ENCODE measurements around the gene COPS8. TPM values are rescaled to one million over a fixed set of nuclear protein-coding genes. Genes with fewer than 3 reads are reported as not detected.

Gene COPS8
- polyA plus RNA-seq, 4 donors, result 80.5 to 112 (median 95.9) TPM

DNA sequence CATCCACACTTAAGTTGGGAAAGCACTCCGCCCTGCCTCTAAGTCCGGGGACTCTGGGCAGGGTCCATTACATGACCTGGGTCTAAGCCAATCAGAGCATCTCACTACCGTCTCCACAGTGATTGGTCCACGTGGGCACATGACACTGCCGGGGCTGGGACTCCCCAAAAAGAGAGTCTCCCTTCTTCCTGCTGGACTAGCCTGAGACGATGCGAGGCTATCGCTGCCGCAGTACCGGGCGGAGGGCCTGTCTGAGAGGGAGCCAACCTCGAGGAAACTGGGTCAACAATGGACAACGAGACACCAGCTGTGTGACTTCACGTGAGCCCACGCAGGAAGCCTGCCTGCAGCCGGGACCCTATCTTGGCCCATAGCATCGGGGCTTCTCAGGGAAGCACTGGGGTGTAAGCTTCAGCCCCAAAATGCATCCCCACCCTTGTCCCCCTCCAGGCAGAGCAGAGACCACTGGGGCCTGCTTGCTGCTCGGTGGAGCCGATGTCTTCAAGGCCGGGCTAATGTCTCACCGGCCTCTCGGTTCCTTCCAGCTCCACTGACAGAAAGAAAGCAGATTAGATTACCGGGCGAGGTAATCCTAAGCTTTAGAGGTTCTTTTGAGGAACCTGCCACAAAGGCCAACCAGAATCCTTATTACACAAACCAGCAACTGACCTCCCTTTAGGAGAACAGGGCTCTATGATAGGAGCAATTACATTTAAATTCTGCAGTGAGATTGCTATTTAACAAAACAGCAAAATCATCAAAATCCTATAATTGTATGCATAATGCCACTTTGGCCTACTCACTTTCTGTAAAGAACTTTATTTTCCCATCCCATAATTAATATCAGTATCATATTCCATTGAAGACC is 21.3 kb upstream of the COPS8 start:
- DNase-seq (ENCODE audit: low read depth in 4 of 4, low spot score in 3 of 4), result no peak

DNA sequence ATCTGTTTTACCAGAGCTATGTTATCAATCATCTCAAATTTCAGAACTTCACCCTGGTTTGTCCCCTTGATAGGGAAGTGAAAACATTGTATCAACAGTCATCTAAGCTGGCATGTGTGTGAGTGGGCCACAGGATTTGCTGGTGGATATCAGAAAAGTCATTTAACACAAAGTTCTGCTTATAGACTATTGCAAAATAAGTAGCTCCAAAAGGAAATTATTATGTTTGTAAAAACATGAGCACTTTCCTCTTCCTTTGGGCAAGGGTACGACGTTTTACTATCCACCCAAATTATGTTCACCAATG is 20.7 kb upstream of the COPS8 start:
- DNase-seq (ENCODE audit: low read depth in 4 of 4, low spot score in 3 of 4), result no peak

DNA sequence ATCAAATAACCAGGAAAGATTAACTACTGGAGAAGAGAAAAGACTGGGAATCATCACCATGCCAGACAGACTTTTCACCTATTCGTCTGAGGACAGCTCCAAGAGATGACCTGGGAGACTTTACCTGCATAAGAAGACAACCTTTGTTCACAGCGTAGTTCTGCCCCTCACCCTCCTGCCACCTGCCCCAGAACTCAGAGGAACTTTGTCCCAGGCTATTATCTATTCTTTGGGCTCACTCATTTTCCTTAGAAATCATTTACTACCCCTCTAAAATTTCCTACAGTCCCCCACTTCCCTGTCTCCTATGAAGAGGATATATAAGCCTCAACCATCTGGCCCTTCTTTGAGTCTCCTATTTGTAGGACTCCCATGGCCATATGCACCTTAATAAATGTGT is 19.3 kb upstream of the COPS8 start:
- no peak for DNase-seq (ENCODE audit: low read depth in 4 of 4, low spot score in 3 of 4)

DNA sequence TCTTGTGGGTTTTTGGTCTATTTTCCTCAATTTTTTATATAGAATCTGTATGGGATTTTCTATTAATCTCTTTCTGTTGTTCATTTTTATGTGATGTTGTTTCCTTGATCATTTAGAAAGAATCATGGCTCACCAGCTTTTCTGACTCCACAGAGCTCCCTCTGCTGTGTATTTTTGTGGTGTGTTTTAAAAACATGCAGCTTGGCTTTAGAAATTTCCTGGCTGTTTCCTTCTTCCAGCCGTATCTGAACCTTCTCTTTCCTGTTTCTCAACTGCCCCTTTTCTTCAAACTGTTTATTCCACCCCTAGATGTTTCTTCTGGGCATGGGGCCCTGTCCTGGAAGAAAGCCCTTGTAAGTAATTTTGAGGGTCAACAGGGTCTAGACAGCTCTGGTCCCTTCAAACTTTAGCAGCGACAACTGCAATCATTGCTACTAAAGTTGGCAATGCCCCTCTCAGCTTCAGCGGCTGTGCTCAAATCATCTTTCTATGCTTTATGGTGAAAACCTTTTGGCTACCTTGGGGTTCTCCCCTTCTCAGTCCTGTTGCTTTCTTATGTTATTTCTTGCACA is 17.6 kb upstream of the COPS8 start:
- no peak for DNase-seq (ENCODE audit: low read depth in 4 of 4, low spot score in 3 of 4)

DNA sequence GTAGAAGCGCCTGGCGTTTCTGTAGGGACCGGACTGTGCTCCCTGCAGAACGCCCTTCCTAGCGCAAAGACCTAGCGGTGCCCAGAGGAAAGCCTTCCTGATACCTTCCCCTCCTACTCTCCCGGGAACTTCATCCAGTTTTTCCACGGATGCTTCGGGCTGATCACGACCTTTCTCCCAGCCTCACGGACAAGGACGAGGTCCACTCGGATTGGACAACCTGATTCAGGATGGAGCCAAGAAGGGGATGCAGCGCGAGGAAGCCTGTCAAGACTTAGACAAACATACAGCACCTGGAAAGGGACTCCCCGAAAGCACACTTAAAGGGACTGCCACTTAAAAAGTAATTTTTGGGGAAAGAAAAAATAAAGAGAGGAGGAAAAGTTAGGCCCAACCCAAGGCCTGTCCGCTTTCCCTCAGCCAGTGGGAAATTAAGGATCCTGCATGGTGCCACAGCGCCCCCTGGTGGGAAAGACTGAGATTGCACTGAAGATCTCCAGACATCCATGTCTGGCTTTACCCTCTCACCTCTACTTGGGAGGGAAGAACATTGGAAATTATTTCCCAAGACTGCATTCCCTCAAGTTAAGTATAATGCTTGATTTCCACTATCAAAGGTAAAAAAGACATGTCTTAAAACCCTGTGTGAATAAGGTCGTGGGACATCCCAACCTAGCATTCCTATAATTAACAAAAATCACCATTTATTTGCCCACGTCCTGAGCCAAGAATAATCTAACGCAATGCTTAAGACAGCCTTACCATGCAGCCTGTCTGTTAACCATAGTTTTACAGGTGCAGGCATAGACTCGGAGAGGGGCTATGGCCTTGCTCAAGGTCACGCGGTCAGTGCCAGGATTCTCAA is 13.4 kb upstream of the COPS8 start:
- DNase-seq (ENCODE audit: low read depth in 4 of 4, low spot score in 3 of 4), result peak in 1 of 4 donors; percentile 44

DNA sequence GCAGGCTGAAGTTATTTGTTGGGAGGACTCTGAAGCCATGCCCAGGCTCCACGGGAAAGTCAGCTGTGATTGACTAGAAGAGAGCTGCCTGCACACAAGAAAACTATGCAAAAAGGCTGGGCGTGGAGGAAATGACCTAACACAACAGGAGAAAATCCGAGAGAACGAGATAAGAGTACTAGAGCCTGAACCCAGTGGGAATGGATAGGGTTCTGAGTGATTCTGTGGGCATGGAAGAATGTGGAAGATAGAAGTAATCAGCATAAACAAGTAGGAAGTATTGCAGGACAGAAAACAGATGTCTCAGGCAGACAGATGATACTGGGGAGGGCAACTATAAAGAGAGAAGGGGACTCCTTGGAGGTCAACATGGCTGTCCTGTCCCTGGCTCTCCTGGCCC is 12.1 kb upstream of the COPS8 start:
- no peak for DNase-seq (ENCODE audit: low read depth in 4 of 4, low spot score in 3 of 4)

DNA sequence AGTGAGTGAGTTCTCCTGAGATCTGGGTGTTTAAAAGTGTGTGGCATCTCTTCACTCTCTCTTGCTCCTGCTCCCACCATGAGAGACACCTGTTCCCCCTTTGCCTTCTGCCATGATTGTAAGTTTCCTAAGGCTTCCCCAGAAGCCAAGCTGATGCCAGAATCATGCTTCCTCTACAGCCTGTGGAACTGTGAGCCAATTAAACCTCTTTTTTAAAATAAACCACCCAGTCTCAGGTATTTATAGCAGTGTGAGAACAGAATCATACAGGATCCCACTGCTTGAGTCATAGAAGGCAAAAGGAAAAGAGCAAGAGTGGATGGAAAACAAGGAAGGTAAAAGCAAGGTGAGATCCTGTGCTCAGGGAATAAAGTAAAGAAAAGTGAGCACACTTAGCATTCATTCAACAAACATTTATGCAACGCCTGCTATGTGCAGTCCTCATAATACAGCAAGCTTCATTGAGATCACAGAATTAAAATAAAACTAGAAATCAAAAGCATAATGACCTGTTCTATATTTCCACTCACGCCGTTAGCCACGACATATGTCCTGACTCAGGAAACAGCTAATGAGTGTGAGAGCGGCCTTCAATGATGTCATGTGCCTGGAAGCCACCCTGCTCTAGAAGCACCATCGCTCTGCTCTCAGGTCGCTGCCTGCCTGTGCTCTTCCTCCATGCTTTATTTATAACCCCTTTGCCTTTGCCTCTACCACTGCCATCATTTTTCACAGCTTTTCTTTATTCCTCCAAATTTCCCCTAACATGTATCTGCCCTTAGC is 11.3 kb upstream of the COPS8 start:
- DNase-seq (ENCODE audit: low read depth in 4 of 4, low spot score in 3 of 4), result no peak

DNA sequence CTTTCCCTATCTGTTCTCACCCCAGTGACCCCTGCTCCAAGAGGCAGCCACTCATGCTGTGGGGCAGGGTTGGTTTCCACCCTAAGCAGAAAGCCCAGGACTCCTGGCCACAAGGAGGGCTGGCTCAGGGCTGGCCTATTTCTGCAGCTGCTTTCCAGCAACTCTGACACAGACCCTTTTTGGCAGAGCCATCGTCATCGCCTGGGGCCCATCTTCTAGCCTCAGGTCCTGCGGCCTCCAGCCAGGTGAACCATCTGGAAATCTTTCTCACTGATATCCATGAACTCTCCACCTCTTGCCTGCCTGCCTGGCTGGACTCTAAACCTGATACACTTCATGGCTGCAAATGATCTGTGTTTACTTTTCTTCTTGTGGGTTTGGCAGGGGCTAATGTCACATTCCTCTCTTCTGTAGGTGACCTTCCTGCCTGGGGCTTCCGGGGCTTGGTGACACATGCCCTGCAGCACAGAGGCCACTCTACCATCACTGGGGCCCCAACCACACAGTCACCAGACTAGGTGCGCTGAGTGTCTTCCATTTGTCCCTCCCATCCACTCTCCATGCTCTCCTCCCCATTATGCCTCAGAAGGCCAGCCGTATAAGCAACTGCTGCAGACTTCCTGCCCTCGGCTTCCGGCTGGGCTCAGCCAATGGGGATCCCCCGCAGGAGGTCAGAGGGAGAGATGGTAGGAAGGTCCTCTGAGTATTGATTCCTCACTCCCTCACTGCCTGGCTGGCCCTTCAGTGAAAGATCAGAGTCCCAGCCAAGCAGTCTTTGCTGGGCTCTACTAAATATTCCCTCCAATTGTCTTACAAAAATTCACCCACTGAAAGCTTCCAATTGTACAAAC is 9.7 kb upstream of the COPS8 start:
- DNase-seq (ENCODE audit: low read depth in 4 of 4, low spot score in 3 of 4), result no peak

DNA sequence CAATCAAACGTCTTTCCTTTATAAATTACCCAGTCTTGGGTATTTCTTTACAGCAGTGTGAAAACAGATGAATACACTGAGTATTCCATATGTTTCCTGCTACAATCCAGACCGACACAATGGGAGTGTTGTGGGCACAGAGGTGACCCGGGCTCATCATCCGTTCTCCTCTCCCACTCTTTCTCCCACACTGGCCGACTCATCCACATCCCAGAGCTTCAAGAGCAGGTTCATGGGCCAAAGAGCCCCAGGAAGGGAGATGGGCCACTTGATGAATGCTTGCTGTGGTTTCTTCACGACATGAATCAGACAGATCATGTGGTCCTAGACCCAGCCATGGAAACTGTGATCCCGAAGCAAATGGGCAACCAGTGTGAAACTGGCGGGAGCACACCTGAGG is 4.1 kb upstream of the COPS8 start:
- no peak for DNase-seq (ENCODE audit: low read depth in 4 of 4, low spot score in 3 of 4)

DNA sequence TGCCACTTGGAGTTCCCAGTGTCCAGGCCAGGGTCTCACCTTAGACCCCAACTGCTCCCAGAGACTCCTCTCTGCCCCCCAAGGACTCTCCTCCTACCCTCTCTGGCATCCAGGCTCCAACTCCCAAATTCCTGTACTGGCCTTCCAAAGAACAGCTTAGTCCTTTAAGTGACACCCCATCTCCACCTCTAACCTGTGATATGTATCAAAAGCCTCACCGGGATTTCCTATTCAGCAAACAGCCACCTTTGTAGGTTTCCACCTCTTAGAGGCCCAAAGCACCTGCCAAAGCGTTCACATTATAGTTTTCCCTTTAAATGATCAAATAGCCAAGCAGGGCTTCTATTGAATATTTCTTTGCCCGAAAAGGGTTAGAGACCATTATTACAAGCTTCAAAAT is 2.7 kb upstream of the COPS8 start:
- no peak for DNase-seq (ENCODE audit: low read depth in 4 of 4, low spot score in 3 of 4)

DNA sequence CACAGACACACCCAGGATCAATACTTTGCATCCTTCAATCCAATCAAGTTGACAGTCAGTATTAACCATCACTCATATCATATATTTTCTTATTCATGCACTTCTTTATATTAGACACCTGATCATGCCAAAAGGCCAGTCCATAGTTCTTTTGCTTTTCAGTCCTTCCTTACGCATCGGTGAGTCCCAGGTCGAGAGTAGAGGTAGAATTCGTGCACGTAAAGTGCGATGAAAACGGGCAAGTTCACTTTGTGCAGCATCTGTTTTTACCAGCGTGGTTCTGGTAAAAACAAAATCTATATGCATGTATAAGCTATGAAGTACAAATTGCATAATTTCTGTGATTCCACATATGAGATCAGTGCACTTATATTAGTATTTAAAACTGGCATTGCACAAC is 1.2 kb upstream of the COPS8 start:
- DNase-seq (ENCODE audit: low read depth in 4 of 4, low spot score in 3 of 4), result no peak

DNA sequence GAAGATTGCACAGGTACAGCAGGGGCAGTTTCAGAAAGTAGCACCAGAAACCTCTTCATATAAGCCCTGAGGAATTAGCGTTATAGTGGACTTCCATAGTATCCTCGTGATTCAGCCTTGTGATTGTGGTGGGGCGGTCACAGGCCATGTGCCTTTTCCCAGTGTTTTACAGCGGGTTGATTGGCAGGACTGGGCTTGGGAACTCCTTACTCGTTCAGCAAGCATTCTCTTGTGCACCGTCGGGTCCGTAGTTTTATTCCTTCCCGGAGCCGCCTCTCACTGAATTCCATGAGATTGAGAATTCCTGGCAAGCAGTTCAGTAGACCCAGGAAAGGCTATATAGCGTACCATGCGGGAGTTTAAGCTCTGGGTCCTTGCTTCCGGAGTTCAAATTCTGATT is 5.2 kb downstream of the COPS8 start:
- no peak for DNase-seq (ENCODE audit: low read depth in 4 of 4, low spot score in 3 of 4)

DNA sequence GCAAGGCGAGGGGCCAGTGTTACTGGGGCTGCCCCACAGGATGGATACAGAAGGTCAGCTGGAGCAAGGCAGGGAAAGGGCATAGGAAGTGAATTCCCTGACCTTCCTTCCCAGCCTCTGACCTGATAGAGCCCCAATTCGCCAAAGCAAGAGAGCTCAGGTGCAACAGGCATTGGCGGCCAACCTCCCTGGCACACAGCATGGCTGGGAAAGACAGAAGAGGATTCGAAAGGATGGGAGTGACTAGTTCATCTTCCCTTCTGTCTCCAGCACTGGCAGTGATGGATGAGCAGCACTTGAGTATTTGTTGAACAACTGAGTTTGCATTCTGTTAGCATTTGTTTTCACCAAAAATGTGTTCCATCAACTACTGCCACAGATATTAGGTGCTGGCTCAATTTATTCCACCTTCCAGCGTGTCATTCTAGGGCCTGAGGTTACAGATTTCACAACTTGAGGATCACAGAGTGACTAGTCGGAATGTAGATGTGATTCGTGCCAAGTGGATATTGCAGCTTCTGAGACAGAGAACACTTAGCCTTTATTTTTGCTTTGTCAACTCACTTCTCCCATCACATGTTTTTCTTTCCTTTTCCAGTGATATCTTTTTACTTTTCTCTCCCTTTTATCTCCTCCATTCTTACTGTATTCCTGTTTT is 6.2 kb downstream of the COPS8 start:
- no peak for DNase-seq (ENCODE audit: low read depth in 4 of 4, low spot score in 3 of 4)

DNA sequence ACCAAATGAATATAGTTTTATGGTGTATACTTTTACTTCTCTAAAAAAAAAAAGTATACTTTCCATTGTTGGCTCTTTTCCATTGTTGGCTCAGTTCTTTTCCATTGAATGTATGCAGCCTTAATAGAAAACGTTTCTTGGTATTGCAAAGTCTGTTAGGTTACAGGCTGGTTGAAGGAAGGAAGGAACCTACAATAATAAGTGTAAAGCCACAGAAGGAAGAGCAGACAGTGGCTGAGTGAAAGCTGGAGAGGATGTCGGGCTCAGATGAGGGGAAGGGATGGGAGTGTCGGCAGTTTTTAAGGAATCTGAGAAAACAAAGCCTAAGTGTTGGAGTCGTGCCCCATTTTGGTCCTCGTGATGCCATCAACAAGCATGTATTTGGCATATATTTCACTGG is 6.8 kb downstream of the COPS8 start:
- DNase-seq (ENCODE audit: low read depth in 4 of 4, low spot score in 3 of 4), result no peak

DNA sequence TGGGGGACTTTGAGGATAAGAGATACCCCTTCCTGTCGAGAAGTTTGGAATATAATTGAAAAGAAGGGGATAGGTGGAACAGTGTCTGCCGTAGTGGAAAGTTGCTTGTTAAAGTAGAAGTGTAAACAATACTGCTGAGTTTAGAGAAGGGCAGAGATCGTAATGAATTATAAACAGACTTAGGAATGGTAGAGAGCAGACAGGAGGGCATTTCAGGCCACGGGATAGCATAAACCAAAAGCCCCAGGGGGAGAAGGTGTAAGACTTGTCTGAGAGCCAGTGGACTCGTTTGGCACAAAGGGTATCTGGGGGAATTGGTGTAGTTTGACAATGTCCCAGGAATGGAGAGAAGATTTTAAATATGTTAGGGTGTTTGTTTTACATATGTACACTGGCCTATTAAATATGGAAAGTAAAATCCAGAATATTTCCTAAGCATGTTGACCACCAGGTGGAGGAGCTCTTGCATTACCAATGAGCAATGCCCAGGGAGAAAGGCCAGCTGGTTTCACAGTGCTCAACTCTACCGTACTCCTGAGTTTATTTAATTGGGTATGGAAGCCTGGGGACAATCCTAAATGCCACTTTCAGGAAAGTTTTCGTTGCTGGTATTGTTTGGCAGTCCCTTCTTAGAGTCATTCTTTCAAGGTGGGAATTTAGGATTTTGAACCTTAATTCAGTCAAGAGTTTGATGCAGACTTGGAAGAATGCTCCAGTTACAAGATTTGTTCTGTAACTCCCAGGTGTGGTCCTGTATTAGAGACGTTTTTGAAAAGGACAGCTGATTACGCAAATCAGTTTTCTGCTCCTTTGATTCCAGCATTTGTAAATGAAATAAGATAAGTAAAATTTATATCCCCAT is 7.5 kb downstream of the COPS8 start:
- DNase-seq (ENCODE audit: low read depth in 4 of 4, low spot score in 3 of 4), result peak in 1 of 4 donors; percentile 11

DNA sequence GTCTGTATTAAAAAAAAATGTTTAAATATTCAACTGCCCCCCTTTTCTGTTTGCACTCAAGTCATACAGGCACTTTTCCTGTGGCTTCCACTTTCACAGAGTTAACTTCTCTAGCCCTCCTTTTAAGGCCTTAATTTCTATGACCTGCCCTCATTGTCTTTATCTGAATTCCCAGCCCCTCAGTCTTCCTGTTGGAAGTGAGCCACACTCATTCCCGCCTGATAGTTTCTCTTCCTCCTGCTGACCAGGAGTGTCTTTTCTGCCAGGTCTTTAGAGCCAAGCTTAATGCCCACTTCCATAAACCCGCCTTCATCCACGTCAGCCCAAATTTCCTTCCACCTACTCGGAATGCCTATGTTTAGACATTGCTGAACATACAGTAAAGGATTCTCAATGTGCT is 10.5 kb downstream of the COPS8 start:
- no peak for DNase-seq (ENCODE audit: low read depth in 4 of 4, low spot score in 3 of 4)

DNA sequence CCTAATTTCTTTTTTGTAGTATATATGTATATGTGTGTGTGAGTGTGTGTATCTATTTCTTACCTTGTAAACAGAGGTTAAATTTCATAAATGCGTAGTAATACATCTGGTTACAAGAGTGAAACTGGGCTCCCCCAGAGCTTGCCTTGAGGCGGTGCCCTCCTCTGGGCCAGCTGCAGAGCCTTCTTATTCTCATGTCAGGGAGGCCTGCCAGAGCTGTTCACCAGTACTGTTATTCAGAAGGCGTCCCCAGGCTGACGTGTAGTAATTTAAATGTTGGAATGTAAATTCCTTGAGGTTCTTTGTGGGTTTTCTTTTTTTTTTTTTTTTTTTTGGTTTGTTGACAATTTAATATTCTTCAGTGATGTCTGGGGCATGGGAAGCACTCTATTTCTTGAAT is 11.2 kb downstream of the COPS8 start:
- no peak for DNase-seq (ENCODE audit: low read depth in 4 of 4, low spot score in 3 of 4)

DNA sequence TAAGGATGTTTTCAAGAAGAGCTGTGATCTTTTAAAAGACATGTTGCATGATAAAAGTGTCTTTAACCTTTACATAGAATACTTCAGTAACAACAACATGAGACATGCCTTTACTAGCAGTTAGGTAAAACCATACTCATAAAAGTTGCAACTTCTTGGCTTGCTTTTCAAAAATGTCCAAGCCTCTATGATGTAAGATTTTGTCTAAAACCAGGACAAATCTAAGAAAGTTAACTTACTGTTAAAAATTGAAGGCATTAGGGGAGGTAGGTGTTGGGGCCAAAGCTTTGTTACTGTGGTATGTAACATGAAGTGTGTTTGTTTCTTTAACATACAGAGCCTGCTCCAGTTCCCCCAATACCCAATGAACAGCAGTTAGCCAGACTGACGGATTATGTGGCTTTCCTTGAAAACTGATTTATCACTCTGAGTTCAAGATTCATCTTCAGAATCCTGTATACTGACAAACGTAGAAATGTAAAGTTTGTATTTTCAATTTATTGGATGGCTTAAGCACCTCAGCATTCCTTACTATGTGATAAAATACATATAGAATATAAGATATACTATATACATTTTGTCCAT is 11.7 kb downstream of the COPS8 start:
- DNase-seq (ENCODE audit: low read depth in 4 of 4, low spot score in 3 of 4), result no peak
